K562 treated with DMSO at 1 percent for 4 hours (cell line): ENCODE results near the gene GALNT10. TPM values are rescaled to one million over a fixed set of nuclear protein-coding genes. Genes with fewer than 3 reads are reported as not detected.

Source experiments
- total RNA-seq: library from RNA; unstranded; fragments of 300-600 nt; gene quantifications from 2 replicates; pipeline ENCODE4 v1.2.3, GENCODE V29; 2022; ENCODE audit not compliant: insufficient read depth

GALNT10 gene
- total RNA-seq, result 13.9 and 17.2 TPM in 2 replicates

GRCh38 chr5:154190595-154191304 is at the start of gene GALNT10:
TSS of gene GALNT10 (plus strand) at chr5:154190733. CDS start at chr5:154190867, 134 bp downstream.

GRCh38 chr5:154445422-154446194 is 255.1 kb downstream of the GALNT10 start, which contains the start of gene SAP30L:
TSS of gene SAP30L (plus strand) at chr5:154445997. CDS start at chr5:154446605, 608 bp downstream.

Other genes with a start within 250 kb of the GALNT10 start
- gene FAM114A2, start 151.8 kb upstream of the GALNT10 start, total RNA-seq, result 18.3 and 18.8 TPM in 2 replicates
- 10.9 and 13.8 TPM in 2 replicates for gene MFAP3, start 151.8 kb upstream of the GALNT10 start, total RNA-seq